ENCODE data around the gene RAB29.

- no peak for TF ChIP-seq CTCF (tag by site-specific recombination; IDR thresholded peaks at IDR 0.05)
- no peak for TF ChIP-seq ZNF398 (tag by site-specific recombination; IDR thresholded peaks at IDR 0.05)
- no peak for TF ChIP-seq ZNF701 (tag by site-specific recombination; IDR thresholded peaks at IDR 0.05)
- no peak for TF ChIP-seq ZBTB1 (tag by site-specific recombination; IDR thresholded peaks at IDR 0.05)
- no peak for TF ChIP-seq ZNF571 (tag by site-specific recombination; IDR thresholded peaks at IDR 0.05)
- no peak for TF ChIP-seq ZBTB6 (tag by site-specific recombination; IDR thresholded peaks at IDR 0.05)
- no peak for TF ChIP-seq TRIM28 (IDR thresholded peaks at IDR 0.05; ENCODE audit: borderline replicate concordance, low read length)
- TF ChIP-seq PRDM4 (tag by site-specific recombination; IDR thresholded peaks at IDR 0.05): no peak
These were observed 28.4 kb downstream of the RAB29 start for GRCh38 chr1:205746757-205747412.

Data from HEK293 (cell line).